ENCODE data around the gene LRCH2. TPM values are rescaled to one million over a fixed set of nuclear protein-coding genes. Genes with fewer than 3 reads are reported as not detected.

LRCH2 gene
- total and polyA plus RNA-seq, 8 donors, result 0.58 to 21.8 (median 3.0) TPM

- H3K27ac ChIP-seq, result no peak overlapping the region
- no peak for DNase-seq
- 14 to 44% (median 27%) methylated on average over 1 of the region's 1 CpG for WGBS, 5 donors
- TF ChIP-seq EP300 (IDR thresholded peaks at IDR 0.05) (no peak), POLR2A (IDR thresholded peaks at IDR 0.05) (no peak), POLR2AphosphoS5 (IDR thresholded peaks at IDR 0.05) (no peak)
- TF ChIP-seq, protein P1, sequence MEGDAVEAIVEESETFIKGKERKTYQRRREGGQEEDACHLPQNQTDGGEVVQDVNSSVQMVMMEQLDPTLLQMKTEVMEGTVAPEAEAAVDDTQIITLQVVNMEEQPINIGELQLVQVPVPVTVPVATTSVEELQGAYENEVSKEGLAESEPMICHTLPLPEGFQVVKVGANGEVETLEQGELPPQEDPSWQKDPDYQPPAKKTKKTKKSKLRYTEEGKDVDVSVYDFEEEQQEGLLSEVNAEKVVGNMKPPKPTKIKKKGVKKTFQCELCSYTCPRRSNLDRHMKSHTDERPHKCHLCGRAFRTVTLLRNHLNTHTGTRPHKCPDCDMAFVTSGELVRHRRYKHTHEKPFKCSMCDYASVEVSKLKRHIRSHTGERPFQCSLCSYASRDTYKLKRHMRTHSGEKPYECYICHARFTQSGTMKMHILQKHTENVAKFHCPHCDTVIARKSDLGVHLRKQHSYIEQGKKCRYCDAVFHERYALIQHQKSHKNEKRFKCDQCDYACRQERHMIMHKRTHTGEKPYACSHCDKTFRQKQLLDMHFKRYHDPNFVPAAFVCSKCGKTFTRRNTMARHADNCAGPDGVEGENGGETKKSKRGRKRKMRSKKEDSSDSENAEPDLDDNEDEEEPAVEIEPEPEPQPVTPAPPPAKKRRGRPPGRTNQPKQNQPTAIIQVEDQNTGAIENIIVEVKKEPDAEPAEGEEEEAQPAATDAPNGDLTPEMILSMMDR (IDR thresholded peaks at IDR 0.05), result no peak
- H3K27me3 ChIP-seq, result peaks cover 0 to 20% (median 4%) of the 10 kb centered on the region in 3 donors
- H3K4me1 ChIP-seq, result no peaks in the 10 kb centered on the region
- H3K36me3 ChIP-seq, result no peaks in the 10 kb centered on the region
- intact Hi-C loops (cut with DNase I; ENCODE audit: low total_unique reads), result no loop called here
- H3K4me3 ChIP-seq, result no peak overlapping the region
- no peaks in the 10 kb centered on the region for H3K9me3 ChIP-seq
Measured at GRCh38 chrX:115237056-115237455, 3.2 kb upstream of the LRCH2 start.

DNA sequence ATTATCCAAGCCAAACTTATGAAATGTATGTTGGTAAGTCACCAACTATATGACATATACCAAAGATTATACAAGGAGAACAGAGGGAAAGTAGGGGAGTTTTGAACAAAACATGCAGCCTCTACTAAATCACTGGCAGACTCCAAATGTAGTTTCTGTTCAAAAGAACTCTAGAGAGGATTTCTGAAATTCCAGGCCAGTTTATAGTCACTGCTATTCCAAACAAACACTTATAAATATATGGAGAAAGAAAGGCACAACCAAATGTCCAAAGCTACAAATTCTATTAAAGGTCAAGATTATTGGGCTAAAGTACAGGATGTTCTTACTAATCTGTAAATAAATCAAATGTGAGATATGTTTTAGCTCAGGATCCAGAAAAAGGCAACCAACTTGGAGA, 2.7 kb upstream of the LRCH2 start:
- no peaks in the 10 kb centered on the region for H3K9me3 ChIP-seq
- intact Hi-C loops (cut with DNase I; ENCODE audit: low total_unique reads), result no loop called here
- H3K36me3 ChIP-seq, result no peaks in the 10 kb centered on the region
- TF ChIP-seq, protein P1 (IDR thresholded peaks at IDR 0.05), result no peak
- TF ChIP-seq POLR2AphosphoS5 (IDR thresholded peaks at IDR 0.05), result no peak
- no peak for TF ChIP-seq EP300 (IDR thresholded peaks at IDR 0.05)
- H3K4me3 ChIP-seq, result no peak overlapping the region
- H3K27me3 ChIP-seq, result peaks cover 0 to 24% (median 4%) of the 10 kb centered on the region in 3 donors
- H3K4me1 ChIP-seq, result no peaks in the 10 kb centered on the region
- no peak for DNase-seq
- no peak overlapping the region for H3K27ac ChIP-seq

DNA sequence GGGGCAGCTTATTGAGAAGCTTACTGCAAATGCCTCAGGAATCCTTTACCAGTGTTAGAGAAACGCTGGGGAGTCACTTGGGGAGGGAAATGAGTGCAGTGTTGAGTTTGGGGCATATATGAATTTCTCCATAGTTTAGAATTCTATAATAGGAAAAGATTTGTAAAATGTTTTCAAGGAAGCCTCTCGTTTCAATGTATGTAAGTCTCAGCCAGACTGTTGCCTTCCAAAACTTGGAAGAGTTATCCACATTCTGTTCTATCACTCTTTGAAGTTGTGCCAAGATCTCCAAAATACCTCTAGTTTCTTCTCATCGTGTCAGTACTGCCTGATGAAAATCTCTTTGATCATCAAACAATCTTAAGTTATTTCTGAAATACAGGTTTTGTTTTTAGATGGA, 565 bp upstream of the LRCH2 start:
- 19 to 30% (median 22%) methylated on average over 3 of the region's 3 CpGs for WGBS, 5 donors
- Histone ChIP-seq H3K27ac (peak overlapping the region in 3 of 5 donors; percentile 25 to 80 (median 79)), H3K4me1 (no peaks in the 10 kb centered on the region), H3K27me3 (peaks cover 0 to 25% (median 4%) of the 10 kb centered on the region in 3 donors), H3K4me3 (peak overlapping the region; percentile 53 to 61 (median 55)), H3K9me3 (no peaks in the 10 kb centered on the region), H3K36me3 (no peaks in the 10 kb centered on the region)
- intact Hi-C loops (cut with DNase I; ENCODE audit: low total_unique reads), result no loop called here
- TF ChIP-seq POLR2AphosphoS5 (IDR thresholded peaks at IDR 0.05) (no peak), EP300 (IDR thresholded peaks at IDR 0.05) (no peak)
- no peak for DNase-seq

DNA sequence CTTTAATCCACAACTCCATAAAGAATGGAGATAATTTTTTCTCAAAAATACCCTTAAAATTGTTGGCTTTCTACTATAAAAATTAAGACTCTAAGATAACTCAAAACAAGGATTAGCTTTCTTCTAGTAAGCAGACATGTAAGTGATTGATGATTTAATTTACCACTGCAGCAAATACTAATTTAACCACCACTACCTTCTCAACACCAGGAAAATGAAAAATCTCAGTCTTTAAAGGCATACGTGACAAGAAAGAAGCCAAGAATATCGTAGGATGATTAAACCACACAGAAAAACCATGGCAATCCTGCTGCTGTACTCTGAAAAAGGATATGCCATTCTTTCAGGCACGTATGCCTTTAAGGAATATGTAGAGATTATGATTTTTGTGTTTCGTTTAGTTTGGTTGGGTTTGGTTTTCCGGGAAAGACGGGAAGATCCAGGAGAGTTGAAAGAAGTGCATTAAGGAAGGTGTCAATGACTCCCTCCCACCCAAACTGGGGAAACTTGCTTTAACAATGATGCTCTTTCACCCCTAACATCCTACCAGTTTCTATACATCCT, 881 bp downstream of the LRCH2 start:
- 3 to 34% (median 13%) methylated on average over 6 of the region's 6 CpGs for WGBS, 5 donors
- Histone ChIP-seq H3K4me3 (peak overlapping the region; percentile 53 to 61 (median 55)), H3K9me3 (no peaks in the 10 kb centered on the region), H3K36me3 (no peaks in the 10 kb centered on the region), H3K27ac (peak overlapping the region in 4 of 5 donors; percentile 61 to 80 (median 72)), H3K27me3 (peaks cover 0 to 20% (median 4%) of the 10 kb centered on the region in 3 donors), H3K4me1 (no peaks in the 10 kb centered on the region)
- intact Hi-C loops (cut with DNase I; ENCODE audit: low total_unique reads), result no loop called here
- DNase-seq, result no peak
- TF ChIP-seq POLR2AphosphoS5 (IDR thresholded peaks at IDR 0.05) (no peak), EP300 (IDR thresholded peaks at IDR 0.05) (no peak), POLR2A (IDR thresholded peaks at IDR 0.05) (no peak)
- TF ChIP-seq, protein P1 (IDR thresholded peaks at IDR 0.05), result no peak

DNA sequence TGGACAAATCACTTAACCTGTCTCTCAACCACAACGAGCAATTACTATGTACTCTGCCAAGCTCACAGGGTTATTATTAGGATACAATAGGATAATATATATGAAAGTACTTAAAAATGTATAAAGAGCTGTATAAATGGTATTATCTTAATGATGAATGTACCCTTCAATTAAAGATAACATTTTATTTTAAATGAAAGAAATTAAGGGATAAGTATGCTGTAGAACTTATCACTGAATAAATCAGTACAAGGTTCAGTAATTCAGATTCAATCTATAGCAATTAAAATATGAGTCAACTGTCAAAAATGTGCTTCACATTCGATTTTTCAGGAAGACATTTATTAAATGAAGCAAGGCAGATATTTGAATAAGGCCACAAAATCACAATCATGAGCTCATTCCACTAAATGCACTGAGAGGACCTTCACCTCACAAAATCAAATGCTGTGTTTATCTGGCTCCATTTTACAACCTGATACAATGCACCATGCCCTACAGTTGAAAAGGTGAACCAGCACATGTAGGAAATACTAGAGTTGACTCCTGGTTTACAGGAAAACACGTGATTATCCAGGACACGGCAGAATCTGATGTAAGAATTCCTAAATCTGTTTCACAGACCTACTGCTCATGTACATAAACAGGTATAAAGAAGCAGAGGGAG, 4.4 kb downstream of the LRCH2 start:
- H3K27ac ChIP-seq, result no peak overlapping the region
- peak in 1 of 2 donors; percentile 26 for DNase-seq
- H3K4me3 ChIP-seq, result no peak overlapping the region
- H3K9me3 ChIP-seq, result no peaks in the 10 kb centered on the region
- peaks cover 0 to 18% (median 4%) of the 10 kb centered on the region in 3 donors for H3K27me3 ChIP-seq
- intact Hi-C loops (cut with DNase I; ENCODE audit: low total_unique reads), result no loop called here
- H3K36me3 ChIP-seq, result no peaks in the 10 kb centered on the region
- H3K4me1 ChIP-seq, result no peaks in the 10 kb centered on the region
- TF ChIP-seq POLR2A (IDR thresholded peaks at IDR 0.05), result no peak
- TF ChIP-seq EP300 (IDR thresholded peaks at IDR 0.05), result no peak
- TF ChIP-seq, protein P1 (IDR thresholded peaks at IDR 0.05), result no peak
- no peak for TF ChIP-seq POLR2AphosphoS5 (IDR thresholded peaks at IDR 0.05)
- 13 to 36% (median 18%) methylated on average over 4 of the region's 4 CpGs for WGBS, 5 donors

All from stomach (tissue), 9 donors.